ENCODE data around the gene GFM1.

DNA sequence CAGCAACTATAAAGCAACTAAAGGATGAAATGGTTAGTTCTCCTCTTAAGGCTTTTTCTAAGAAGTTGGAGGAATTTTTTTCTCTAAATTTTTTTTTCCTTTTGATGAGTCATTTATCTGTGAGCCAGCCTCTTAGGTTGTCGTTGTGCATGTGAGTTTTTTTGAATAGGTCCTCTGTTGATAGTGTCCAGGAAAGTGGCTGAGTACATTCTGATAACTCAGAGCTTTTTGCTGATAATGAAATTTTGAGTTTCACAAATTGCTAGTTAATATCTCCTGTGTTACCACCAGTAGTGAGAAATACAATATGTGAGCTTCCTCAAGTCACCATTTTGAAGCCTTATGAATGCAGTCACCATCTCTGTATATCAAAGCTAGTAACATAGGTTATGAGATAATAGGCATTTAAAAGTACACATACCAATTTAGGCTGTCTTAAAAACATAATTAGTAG is 35.2 kb downstream of the GFM1 start:
- TF ChIP-seq ZNF138 (CRISPR knock-in tag; conservative IDR thresholded peaks at IDR 0.05) (no peak), JUN (CRISPR knock-in tag; IDR thresholded peaks at IDR 0.05) (no peak), ZNF423 (CRISPR knock-in tag; IDR thresholded peaks at IDR 0.05) (no peak), ZNF416 (CRISPR knock-in tag; IDR thresholded peaks at IDR 0.05) (no peak), FOXJ3 (CRISPR knock-in tag; IDR thresholded peaks at IDR 0.05; ENCODE audit: borderline replicate concordance) (no peak), ATF1 (CRISPR knock-in tag; IDR thresholded peaks at IDR 0.05) (no peak)
- TF ChIP-seq, protein P1, sequence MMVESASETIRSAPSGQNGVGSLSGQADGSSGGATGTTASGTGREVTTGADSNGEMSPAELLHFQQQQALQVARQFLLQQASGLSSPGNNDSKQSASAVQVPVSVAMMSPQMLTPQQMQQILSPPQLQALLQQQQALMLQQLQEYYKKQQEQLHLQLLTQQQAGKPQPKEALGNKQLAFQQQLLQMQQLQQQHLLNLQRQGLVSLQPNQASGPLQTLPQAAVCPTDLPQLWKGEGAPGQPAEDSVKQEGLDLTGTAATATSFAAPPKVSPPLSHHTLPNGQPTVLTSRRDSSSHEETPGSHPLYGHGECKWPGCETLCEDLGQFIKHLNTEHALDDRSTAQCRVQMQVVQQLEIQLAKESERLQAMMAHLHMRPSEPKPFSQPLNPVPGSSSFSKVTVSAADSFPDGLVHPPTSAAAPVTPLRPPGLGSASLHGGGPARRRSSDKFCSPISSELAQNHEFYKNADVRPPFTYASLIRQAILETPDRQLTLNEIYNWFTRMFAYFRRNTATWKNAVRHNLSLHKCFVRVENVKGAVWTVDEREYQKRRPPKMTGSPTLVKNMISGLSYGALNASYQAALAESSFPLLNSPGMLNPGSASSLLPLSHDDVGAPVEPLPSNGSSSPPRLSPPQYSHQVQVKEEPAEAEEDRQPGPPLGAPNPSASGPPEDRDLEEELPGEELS (CRISPR knock-in tag; IDR thresholded peaks at IDR 0.05): no peak
- TF ChIP-seq, protein P2, sequence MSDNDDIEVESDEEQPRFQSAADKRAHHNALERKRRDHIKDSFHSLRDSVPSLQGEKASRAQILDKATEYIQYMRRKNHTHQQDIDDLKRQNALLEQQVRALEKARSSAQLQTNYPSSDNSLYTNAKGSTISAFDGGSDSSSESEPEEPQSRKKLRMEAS (CRISPR knock-in tag; IDR thresholded peaks at IDR 0.05): no peak
- TF ChIP-seq, protein P3, sequence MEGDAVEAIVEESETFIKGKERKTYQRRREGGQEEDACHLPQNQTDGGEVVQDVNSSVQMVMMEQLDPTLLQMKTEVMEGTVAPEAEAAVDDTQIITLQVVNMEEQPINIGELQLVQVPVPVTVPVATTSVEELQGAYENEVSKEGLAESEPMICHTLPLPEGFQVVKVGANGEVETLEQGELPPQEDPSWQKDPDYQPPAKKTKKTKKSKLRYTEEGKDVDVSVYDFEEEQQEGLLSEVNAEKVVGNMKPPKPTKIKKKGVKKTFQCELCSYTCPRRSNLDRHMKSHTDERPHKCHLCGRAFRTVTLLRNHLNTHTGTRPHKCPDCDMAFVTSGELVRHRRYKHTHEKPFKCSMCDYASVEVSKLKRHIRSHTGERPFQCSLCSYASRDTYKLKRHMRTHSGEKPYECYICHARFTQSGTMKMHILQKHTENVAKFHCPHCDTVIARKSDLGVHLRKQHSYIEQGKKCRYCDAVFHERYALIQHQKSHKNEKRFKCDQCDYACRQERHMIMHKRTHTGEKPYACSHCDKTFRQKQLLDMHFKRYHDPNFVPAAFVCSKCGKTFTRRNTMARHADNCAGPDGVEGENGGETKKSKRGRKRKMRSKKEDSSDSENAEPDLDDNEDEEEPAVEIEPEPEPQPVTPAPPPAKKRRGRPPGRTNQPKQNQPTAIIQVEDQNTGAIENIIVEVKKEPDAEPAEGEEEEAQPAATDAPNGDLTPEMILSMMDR (IDR thresholded peaks at IDR 0.05): no peak
